Calu3 (cell line): ENCODE measurements around the gene SLC20A1. TPM values are rescaled to one million over a fixed set of nuclear protein-coding genes. Genes with fewer than 3 reads are reported as not detected.

Experiments
- BruUV-seq: library from RNA; stranded (reverse); fragments of 400-500 nt; replicated peaks from 2 replicates; lab custom pipeline; 2021; lab: Mats Ljungman, UMichigan
- CTCF ChIA-PET: fragments of 300-600 bp; sonication (Branson Sonifier 250); formaldehyde crosslinking; loops from one replicate; lab custom pipeline; 2022; ENCODE audit warnings: antibody characterized with exemption; lab: Charles Lee
- DNase-seq: peaks from one replicate; pipeline ENCODE4 v3.0.0; 2022
- H3K27ac Mint-ChIP-seq: one replicate; pipeline ENCODE4 v1.8.0; 2022; ENCODE audit warnings: mixed read lengths; ENCODE audit not compliant: unreplicated experiment
- H3K27me3 Mint-ChIP-seq: one replicate; pipeline ENCODE4 v1.8.0; 2022; ENCODE audit warnings: mixed read lengths; ENCODE audit not compliant: unreplicated experiment
- H3K36me3 Mint-ChIP-seq: one replicate; pipeline ENCODE4 v1.8.0; 2022; ENCODE audit warnings: mild to moderate bottlenecking, moderate library complexity, mixed read lengths; ENCODE audit not compliant: insufficient read depth, unreplicated experiment
- H3K4me1 Mint-ChIP-seq: one replicate; pipeline ENCODE4 v1.8.0; 2022; ENCODE audit warnings: mild to moderate bottlenecking, low read depth, mixed read lengths; ENCODE audit not compliant: unreplicated experiment
- H3K4me3 Mint-ChIP-seq: one replicate; pipeline ENCODE4 v1.8.0; 2022; ENCODE audit warnings: mild to moderate bottlenecking, low read depth, moderate library complexity, mixed read lengths; ENCODE audit not compliant: unreplicated experiment
- H3K9me3 Mint-ChIP-seq: one replicate; pipeline ENCODE4 v1.8.0; 2022; ENCODE audit warnings: low read depth, mixed read lengths; ENCODE audit not compliant: unreplicated experiment
- intact Hi-C: fragments of 100-400 bp; cut with micrococcal nuclease; formaldehyde crosslinking; loops from one replicate; pipeline ENCODE4 v1.10.0; 2022; ENCODE audit not compliant: unreplicated experiment
- total RNA-seq: library from RNA; stranded (reverse); gene quantifications from 2 replicates; pipeline ENCODE4 v1.2.3, GENCODE V29; 2022
- TF ChIP-seq, protein P1 (sequence below): fragments of 200-600 bp; IDR thresholded peaks from one replicate; pipeline ENCODE4 v1.8.0; 2022; ENCODE audit warnings: antibody characterized with exemption; ENCODE audit not compliant: unreplicated experiment

SLC20A1 gene
- total RNA-seq, 1 experiment from 2014 or later = 84.5 TPM

DNA sequence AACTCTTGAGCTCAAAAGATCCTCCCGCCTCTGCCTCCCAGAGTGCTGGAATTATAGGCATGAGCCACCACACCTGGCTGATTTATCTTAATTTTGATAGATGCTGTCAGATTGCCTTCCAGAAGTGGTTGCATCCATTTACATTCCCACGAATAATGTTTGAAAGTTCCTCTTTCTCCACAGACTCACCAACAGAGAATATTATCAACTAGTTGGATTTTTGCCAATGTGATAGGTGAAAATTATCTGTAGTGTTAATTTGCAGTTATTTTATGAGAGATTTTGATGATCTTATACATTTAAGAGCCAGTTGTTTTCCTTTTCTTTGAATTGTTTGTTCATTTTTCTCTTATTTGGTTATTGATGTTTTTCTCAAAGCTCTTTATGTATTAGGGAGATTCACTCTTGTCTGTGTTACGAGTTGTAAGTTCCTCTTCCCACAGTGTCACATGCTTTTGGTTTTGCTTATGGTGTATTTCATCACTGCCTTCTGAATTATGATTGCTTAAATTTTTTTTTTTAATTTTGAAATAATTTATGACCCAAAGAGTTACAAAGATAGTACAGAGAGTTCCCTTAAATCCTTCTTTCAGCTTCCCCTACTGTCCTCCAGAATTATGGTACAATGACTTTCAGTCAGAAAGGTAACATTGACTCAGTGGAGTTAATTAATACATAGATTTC is 54.4 kb downstream of the SLC20A1 start:
- H3K27me3 Mint-ChIP-seq = no peaks in the 10 kb centered on the region
- intact Hi-C loops = no loop called here
- no peak overlapping the region for H3K27ac Mint-ChIP-seq
- DNase-seq = no peak
- no peaks in the 10 kb centered on the region for H3K9me3 Mint-ChIP-seq
- CTCF ChIA-PET = interaction anchor here (0.6 kb wide), 1 partner anchor 317 kb away, joined by 4 read pairs; no protein-coding TSS in a partner anchor
- peaks cover 13% of the 10 kb centered on the region for H3K4me1 Mint-ChIP-seq
- TF ChIP-seq, protein P1, sequence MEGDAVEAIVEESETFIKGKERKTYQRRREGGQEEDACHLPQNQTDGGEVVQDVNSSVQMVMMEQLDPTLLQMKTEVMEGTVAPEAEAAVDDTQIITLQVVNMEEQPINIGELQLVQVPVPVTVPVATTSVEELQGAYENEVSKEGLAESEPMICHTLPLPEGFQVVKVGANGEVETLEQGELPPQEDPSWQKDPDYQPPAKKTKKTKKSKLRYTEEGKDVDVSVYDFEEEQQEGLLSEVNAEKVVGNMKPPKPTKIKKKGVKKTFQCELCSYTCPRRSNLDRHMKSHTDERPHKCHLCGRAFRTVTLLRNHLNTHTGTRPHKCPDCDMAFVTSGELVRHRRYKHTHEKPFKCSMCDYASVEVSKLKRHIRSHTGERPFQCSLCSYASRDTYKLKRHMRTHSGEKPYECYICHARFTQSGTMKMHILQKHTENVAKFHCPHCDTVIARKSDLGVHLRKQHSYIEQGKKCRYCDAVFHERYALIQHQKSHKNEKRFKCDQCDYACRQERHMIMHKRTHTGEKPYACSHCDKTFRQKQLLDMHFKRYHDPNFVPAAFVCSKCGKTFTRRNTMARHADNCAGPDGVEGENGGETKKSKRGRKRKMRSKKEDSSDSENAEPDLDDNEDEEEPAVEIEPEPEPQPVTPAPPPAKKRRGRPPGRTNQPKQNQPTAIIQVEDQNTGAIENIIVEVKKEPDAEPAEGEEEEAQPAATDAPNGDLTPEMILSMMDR = no peak
- H3K36me3 Mint-ChIP-seq = no peaks in the 10 kb centered on the region
- no TSS peak for BruUV-seq
- no peak overlapping the region for H3K4me3 Mint-ChIP-seq

DNA sequence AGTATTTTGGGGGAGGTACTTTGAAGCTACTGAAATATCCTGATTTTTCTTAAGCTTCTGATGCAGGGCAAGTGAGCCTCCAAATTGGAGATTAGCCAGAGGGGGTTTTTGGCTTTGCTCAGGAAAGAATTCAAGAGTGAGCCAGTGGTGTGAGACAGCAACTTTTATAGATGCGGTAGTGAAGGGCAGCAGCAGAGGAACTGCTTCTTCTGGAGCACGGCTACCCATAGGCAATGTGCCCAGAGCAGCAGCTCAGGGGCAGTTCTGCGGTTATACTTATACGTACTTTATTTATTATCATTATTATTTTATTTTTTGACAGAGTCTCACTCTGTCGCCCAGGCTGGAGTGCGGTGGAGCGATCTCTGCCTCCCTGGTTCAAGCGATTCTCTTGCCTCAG is 55.3 kb downstream of the SLC20A1 start:
- Mint-ChIP-seq H3K27me3 (no peaks in the 10 kb centered on the region), H3K27ac (no peak overlapping the region), H3K9me3 (no peaks in the 10 kb centered on the region), H3K4me1 (peaks cover 17% of the 10 kb centered on the region), H3K36me3 (no peaks in the 10 kb centered on the region), H3K4me3 (no peak overlapping the region)
- BruUV-seq = no TSS peak
- TF ChIP-seq, protein P1 = no peak
- DNase-seq = no peak
- CTCF ChIA-PET = interaction anchor here (0.6 kb wide), 1 partner anchor 316 kb away, joined by 4 read pairs; no protein-coding TSS in a partner anchor
- intact Hi-C loops = no loop called here

DNA sequence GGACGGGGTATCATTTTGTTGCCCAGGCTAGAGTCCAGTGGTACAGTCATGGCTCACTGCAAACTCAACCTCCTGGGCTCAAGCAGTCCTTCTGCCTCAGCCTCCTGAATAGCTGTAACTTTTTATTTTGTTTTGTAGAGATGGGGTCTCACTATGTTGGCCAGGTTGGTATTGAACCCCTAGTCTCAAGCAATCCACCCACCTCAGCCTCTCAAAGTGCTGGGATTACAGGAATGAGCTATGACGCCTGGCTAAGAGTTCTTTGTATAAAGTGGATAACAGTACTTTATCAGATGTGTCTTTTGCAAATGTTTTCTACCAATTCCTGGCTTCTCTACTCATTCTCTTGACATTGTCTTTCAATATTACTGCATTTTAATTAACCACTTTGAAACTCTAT is 57.9 kb downstream of the SLC20A1 start:
- Mint-ChIP-seq H3K9me3 (no peaks in the 10 kb centered on the region), H3K4me1 (peaks cover 24% of the 10 kb centered on the region), H3K4me3 (no peak overlapping the region), H3K27ac (no peak overlapping the region), H3K27me3 (no peaks in the 10 kb centered on the region), H3K36me3 (no peaks in the 10 kb centered on the region)
- CTCF ChIA-PET = no interaction called here
- no TSS peak for BruUV-seq
- TF ChIP-seq, protein P1 = no peak
- no peak for DNase-seq
- intact Hi-C loops = no loop called here

DNA sequence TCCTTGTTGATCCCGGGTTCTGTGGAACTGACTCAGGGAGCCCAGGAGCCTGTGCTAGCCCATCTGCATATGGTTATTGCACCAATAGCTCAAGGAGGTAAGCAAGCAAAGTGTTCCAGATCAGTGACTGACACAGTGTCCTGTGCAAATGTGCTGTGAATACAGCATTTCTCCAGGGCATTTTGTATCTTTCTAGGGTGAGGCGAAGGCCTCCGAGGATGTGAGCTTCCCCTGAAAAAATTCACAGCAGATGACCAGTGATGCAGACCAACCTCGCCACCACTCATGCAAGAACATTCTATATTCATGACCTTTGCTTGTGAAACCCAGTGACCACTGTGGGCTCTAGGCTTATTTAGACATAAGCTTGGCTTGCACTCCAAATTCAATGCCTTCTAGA is 59.8 kb downstream of the SLC20A1 start:
- Mint-ChIP-seq H3K9me3 (no peaks in the 10 kb centered on the region), H3K27me3 (no peaks in the 10 kb centered on the region), H3K4me1 (peaks cover 24% of the 10 kb centered on the region), H3K36me3 (no peaks in the 10 kb centered on the region), H3K4me3 (no peak overlapping the region), H3K27ac (no peak overlapping the region)
- intact Hi-C loops = no loop called here
- TF ChIP-seq, protein P1 = no peak
- BruUV-seq = no TSS peak
- CTCF ChIA-PET = interaction anchor here (1.4 kb wide), 1 partner anchor 20 kb away, joined by 3 read pairs; no protein-coding TSS in a partner anchor
- no peak for DNase-seq
